ENCODE measurements around the gene NEDD8. TPM values are rescaled to one million over a fixed set of nuclear protein-coding genes. Genes with fewer than 3 reads are reported as not detected.
A peak's percentile ranks its signal among the peaks of the same experiment; 100 is the strongest.

NEDD8 gene
- total RNA-seq, 1 experiment from 2014 or later = 178 TPM

DNA sequence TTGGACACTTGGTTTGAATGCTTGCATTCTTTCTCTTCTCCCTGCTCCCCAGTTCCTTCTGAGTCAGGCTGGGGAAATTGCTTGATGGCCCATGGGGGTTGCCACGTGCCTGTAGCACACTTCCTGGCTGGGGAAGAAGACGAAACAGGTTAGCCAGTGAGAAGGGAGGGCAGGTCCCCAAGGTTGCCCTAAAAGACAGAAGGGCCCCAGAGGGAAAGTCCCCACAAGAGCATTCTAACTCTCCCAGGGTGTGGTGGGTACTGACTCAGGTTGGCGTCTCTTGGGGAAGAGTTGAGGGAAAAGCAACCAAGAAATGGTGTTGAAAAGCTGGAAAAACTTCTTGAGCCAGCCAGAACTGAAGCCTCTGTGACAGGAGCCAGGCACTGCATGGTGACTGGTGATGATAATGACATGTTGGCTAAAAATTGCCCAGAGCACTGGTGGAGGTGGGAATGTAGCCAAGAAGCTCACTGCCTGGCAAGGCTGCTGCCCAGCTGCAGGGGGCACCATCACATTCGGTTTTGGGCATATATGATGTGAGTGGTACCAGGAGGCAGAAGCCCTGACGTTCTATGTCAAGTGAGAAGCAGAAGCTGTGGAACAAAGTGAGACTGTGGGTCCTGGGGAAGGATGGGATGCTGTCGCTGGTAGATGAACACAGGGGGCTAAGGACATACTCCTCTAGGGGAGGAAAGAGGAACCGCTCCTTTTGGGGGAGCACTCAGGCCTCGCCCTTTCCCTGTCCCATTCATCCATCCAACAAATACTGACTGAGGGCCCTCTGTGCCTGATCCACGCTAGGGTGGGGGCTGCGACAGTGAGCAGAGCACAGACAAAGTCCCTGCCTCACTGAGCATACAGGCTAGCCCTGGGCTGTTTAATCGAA is 47.4 kb upstream of the NEDD8 start:
- Histone ChIP-seq H2AFZ (ENCODE audit: low read depth, low read length, poor library complexity, severe bottlenecking) (no peak overlapping the region), H3K4me3 (replicated peaks in 1 of 2; ENCODE audit: low read depth in 1 of 2, low read length in 2 of 2) (no peak overlapping the region), H3K36me3 (ENCODE audit: control insufficient read depth in 1 of 2, insufficient read depth in 2 of 2, low read length in 2 of 2) (no peaks in the 10 kb centered on the region), H3K4me1 (ENCODE audit: control insufficient read depth in 1 of 2, insufficient read depth in 2 of 2, low read length in 2 of 2) (no peaks in the 10 kb centered on the region), H3K9me3 (ENCODE audit: control insufficient read depth in 1 of 2, insufficient read depth in 1 of 2, low read depth in 1 of 2, low read length in 2 of 2) (no peaks in the 10 kb centered on the region), H3K9me2 (ENCODE audit: insufficient read depth) (no peaks in the 10 kb centered on the region), H3K4me2 (ENCODE audit: low read length) (no peak overlapping the region), H3K27me3 (ENCODE audit: insufficient read depth, low read length) (no peaks in the 10 kb centered on the region), H3K27ac (ENCODE audit: low read depth, low read length) (no peak overlapping the region), H3K79me2 (ENCODE audit: insufficient read depth, low read length) (no peaks in the 10 kb centered on the region), H3K9ac (ENCODE audit: low read length) (no peak overlapping the region), H4K20me1 (ENCODE audit: insufficient read depth) (no peaks in the 10 kb centered on the region)
- TF ChIP-seq ELF1 (IDR thresholded peaks at IDR 0.05; ENCODE audit: borderline replicate concordance, low read depth) (no peak), EZH2phosphoT487 (IDR thresholded peaks at IDR 0.05; ENCODE audit: borderline replicate concordance) (no peak), RAD21 (IDR thresholded peaks at IDR 0.05; ENCODE audit: low read depth) (peak; percentile 29; the same call in 1 of the 2 replicates), POLR2A (IDR thresholded peaks at IDR 0.05; ENCODE audit: borderline replicate concordance, extremely low read depth, insufficient read depth, insufficient read length) (no peak), ZFX (IDR thresholded peaks at IDR 0.05) (no peak), EZH2 (IDR thresholded peaks at IDR 0.05) (no peak), ZNF274 (IDR thresholded peaks at IDR 0.05; ENCODE audit: low read depth, low read length) (no peak)
- TF ChIP-seq, protein P1, sequence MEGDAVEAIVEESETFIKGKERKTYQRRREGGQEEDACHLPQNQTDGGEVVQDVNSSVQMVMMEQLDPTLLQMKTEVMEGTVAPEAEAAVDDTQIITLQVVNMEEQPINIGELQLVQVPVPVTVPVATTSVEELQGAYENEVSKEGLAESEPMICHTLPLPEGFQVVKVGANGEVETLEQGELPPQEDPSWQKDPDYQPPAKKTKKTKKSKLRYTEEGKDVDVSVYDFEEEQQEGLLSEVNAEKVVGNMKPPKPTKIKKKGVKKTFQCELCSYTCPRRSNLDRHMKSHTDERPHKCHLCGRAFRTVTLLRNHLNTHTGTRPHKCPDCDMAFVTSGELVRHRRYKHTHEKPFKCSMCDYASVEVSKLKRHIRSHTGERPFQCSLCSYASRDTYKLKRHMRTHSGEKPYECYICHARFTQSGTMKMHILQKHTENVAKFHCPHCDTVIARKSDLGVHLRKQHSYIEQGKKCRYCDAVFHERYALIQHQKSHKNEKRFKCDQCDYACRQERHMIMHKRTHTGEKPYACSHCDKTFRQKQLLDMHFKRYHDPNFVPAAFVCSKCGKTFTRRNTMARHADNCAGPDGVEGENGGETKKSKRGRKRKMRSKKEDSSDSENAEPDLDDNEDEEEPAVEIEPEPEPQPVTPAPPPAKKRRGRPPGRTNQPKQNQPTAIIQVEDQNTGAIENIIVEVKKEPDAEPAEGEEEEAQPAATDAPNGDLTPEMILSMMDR (IDR thresholded peaks at IDR 0.05 in 2 of 3, conservative IDR thresholded peaks at IDR 0.05 in 1 of 3; ENCODE audit: borderline replicate concordance in 1 of 3, insufficient read depth in 1 of 3, low read depth in 2 of 3, low read length in 2 of 3) = peak in 2 of 3 experiments; percentile 51 to 57; a peak in 4 of 6 replicates
- TF ChIP-seq, protein P2, sequence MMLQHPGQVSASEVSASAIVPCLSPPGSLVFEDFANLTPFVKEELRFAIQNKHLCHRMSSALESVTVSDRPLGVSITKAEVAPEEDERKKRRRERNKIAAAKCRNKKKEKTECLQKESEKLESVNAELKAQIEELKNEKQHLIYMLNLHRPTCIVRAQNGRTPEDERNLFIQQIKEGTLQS (IDR thresholded peaks at IDR 0.05) = no peak
- BruUV-seq (replicated peaks) = no TSS peak
- DNase-seq (ENCODE audit: low read depth, low spot score) (no peak), ATAC-seq (peak; percentile 74)
- intact Hi-C loops (cut with micrococcal nuclease) = no loop called here
- ChIA-PET CTCF (interaction anchor here (1.3 to 2.2 kb wide), 2 partner anchors 9 to 32 kb away, joined by 3 to 12 read pairs; partner anchors contain the start of gene RABGGTA), POLR2A (interaction anchor here (2.3 kb wide), 1 partner anchor 8 kb away, joined by 7 read pairs; the partner anchor contains the start of gene RABGGTA), RAD21 (ENCODE audit: low non-redundant PET in 1 of 2, low total read pairs in 2 of 2, uncharacterized antibody in 2 of 2, unreplicated experiment in 2 of 2) (interaction anchor here in 1 of 2 experiments (0.9 kb wide), 1 partner anchor 37 kb away, joined by 4 read pairs; the partner anchor contains the start of gene TINF2)

Measured in HCT116 (cell line).